BE2C (cell line): ENCODE results near the gene TOLLIP.

Experiments used
- DNase-seq: peaks from one replicate; pipeline ENCODE4 v3.0.0-alpha.2; 2020
- H3K27me3 ChIP-seq: fragments of 250-450 bp; sonication (Bioruptor Pico); 2 replicates; pipeline ENCODE4 v1.5.1; 2020; ENCODE audit warnings: mild to moderate bottlenecking
- H3K36me3 ChIP-seq: fragments of 250-450 bp; sonication (Bioruptor Pico); 2 replicates; pipeline ENCODE4 v1.5.1; 2020; ENCODE audit warnings: mild to moderate bottlenecking
- H3K4me1 ChIP-seq: fragments of 250-450 bp; sonication (Bioruptor Pico); 2 replicates; pipeline ENCODE4 v1.5.1; 2020
- H3K4me3 ChIP-seq: 2 replicates; pipeline ENCODE4 v1.5.1; 2011; ENCODE audit warnings: low read depth, low read length
- H3K9me3 ChIP-seq: fragments of 250-450 bp; sonication (Bioruptor Pico); 2 replicates; pipeline ENCODE4 v1.5.1; 2020
- TF ChIP-seq, protein P1 (sequence below): IDR thresholded peaks from 2 replicates; pipeline ENCODE4 v1.5.1; 2012; ENCODE audit warnings: mild to moderate bottlenecking, low read depth, low read length

The TOLLIP gene

DNA sequence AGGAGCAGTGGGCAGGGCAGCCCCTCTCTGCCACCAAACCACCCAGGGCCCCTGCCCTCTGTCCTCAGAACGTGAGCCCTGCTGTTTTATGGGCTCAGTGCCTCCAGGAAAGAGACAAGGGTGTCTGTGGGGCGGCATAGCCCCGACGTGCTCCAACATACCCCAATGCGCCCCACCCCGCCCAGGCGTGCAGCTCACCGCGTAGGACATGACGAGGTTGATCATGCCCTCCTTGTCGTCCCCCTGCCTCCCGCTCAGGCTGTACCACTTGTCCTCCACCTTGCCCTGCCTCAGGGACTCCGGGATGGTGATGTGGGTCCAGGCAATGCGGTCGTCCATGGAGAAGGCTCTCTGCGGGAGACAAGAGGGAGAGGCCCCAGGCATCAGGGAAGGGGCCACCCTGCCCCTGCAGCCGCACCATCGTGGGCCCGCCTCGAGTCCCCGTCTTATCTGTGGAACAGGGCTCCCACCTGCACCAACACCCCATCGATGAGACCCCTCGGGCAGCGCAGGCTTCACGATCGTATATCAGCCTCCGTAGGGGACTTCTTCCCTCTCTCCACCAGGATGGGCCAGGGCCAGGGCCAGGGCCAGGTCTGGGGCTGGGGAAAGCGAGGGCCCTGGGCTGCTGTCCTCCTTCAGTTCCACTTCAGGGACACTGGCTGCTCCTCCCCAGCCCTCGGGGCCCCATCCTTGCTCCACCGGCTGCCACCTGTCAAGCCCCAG lies 20.8 kb downstream of the TOLLIP start:
- Histone ChIP-seq H3K36me3 (no peaks in the 10 kb centered on the region), H3K4me3 (no peak overlapping the region)

DNA sequence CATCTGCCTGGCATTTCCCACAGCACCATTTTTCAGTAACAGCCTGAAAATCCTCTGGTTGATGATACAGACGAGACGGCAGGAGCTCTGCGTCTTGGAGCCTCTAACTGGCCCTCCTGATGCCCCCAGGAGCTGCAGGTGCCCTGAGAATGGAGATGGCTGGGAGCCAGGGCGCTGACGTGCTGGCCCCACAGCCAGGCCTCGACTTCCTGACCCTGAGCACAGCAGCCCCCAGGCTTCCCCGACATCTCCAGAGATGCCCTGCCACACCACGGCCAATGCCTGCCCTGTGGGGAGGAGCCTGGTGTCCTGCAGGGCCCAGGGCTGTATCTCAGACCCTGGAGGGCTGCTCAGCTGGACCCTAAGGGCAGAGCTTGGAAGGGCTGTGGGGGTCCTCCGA lies 21.5 kb downstream of the TOLLIP start:
- H3K36me3 ChIP-seq, result no peaks in the 10 kb centered on the region

More for the DNA sequence above, 20.8 kb downstream of the TOLLIP start:
- TF ChIP-seq, protein P1, sequence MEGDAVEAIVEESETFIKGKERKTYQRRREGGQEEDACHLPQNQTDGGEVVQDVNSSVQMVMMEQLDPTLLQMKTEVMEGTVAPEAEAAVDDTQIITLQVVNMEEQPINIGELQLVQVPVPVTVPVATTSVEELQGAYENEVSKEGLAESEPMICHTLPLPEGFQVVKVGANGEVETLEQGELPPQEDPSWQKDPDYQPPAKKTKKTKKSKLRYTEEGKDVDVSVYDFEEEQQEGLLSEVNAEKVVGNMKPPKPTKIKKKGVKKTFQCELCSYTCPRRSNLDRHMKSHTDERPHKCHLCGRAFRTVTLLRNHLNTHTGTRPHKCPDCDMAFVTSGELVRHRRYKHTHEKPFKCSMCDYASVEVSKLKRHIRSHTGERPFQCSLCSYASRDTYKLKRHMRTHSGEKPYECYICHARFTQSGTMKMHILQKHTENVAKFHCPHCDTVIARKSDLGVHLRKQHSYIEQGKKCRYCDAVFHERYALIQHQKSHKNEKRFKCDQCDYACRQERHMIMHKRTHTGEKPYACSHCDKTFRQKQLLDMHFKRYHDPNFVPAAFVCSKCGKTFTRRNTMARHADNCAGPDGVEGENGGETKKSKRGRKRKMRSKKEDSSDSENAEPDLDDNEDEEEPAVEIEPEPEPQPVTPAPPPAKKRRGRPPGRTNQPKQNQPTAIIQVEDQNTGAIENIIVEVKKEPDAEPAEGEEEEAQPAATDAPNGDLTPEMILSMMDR, result no peak
- no peaks in the 10 kb centered on the region for H3K9me3 ChIP-seq
- DNase-seq, result no peak
- no peaks in the 10 kb centered on the region for H3K27me3 ChIP-seq
- H3K4me1 ChIP-seq, result no peaks in the 10 kb centered on the region

DNA sequence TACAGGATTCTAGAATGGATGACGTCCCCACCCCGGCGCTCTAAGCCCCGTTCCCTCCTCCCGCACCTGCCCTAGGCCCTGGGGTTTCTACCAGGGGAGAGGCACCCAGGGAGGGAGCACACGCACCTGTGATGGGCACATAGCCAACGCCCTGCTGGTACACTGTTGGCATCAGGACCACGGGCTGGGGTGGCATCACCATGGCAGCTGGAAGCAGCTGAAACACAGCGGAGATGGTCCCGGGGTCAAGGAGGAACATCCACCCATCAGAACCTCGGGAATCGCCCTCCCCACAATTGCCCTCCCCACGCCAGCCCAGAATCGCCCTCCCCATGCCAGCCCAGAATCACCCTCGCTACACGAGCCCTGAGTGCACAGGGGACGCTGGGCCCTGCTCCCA lies 23.6 kb downstream of the TOLLIP start:
- Histone ChIP-seq H3K36me3 (no peaks in the 10 kb centered on the region), H3K27me3 (no peaks in the 10 kb centered on the region), H3K9me3 (no peaks in the 10 kb centered on the region), H3K4me1 (no peaks in the 10 kb centered on the region), H3K4me3 (no peak overlapping the region)
- DNase-seq, result no peak
- TF ChIP-seq, protein P1, result no peak

More for the DNA sequence above, 21.5 kb downstream of the TOLLIP start:
- TF ChIP-seq, protein P1, result no peak
- no peak for DNase-seq
- Histone ChIP-seq H3K27me3 (no peaks in the 10 kb centered on the region), H3K4me3 (no peak overlapping the region), H3K4me1 (no peaks in the 10 kb centered on the region), H3K9me3 (no peaks in the 10 kb centered on the region)

DNA sequence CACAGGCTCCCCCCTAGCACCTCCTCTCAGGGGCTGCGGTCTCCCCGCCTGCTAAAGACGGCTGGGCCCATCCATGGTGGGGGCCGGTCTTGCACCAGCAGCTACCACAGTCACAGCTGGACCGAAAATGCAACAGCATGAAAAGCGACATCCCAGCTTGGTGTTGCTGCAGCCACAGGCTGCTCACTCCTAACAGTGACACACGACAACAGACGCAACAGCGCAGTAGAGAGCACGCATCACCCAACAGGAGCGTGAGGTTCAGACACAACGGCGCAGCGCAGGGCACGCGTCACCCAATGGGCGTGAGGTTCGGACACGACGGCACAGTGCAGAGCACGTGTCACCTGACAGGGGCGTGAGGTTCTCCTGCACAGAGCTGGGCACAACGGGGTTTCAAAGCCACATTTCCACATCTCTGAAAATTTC lies 24.1 kb downstream of the TOLLIP start:
- H3K36me3 ChIP-seq, result no peaks in the 10 kb centered on the region
- TF ChIP-seq, protein P1, result no peak
- H3K27me3 ChIP-seq, result no peaks in the 10 kb centered on the region
- H3K4me3 ChIP-seq, result no peak overlapping the region
- no peak for DNase-seq
- no peaks in the 10 kb centered on the region for H3K9me3 ChIP-seq
- no peaks in the 10 kb centered on the region for H3K4me1 ChIP-seq

DNA sequence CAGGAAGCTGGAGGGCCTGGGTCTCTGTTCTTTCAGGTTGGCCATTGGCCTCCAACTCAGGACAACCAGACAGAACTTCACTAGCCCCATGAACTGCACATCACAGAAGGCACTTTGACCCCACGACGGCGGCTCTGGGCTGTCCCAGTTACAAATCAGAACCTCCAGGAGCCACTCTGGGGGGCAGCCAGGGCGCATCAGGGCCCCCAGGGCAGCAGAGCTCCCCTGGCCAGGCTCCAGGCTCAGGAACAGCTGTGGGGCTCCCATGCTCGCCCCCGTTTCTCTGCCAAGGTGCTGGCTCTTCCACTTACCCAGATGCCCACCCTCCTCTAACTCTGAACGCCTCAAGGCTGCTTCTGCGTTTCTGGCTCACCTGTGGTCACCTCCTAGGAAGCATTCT lies 25.5 kb downstream of the TOLLIP start:
- no peaks in the 10 kb centered on the region for H3K4me1 ChIP-seq
- TF ChIP-seq, protein P1, result no peak
- no peak for DNase-seq
- H3K27me3 ChIP-seq, result no peaks in the 10 kb centered on the region
- H3K9me3 ChIP-seq, result no peaks in the 10 kb centered on the region
- no peaks in the 10 kb centered on the region for H3K36me3 ChIP-seq
- no peak overlapping the region for H3K4me3 ChIP-seq

DNA sequence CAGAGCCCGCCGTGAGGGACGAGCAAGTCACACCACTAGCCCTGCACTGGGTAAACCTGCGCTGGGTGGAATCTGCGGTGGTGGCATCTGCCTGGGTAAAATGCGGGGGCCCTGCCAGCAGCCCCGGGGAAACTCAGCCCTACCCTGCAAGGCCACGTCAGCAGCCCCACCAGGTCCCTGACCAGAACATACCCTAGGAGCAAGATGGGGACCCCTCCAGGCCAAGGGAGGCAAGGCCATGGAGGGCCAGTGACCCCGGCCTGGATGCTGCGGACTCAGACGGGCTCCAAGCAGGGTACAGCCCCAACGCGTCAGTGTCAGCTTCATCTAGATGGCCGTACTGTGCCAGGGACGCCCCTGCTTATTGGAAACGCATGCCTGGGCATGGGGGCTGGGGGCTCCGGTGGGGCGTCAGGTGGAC lies 26.3 kb downstream of the TOLLIP start:
- Histone ChIP-seq H3K4me1 (no peaks in the 10 kb centered on the region), H3K4me3 (no peak overlapping the region), H3K9me3 (no peaks in the 10 kb centered on the region), H3K27me3 (no peaks in the 10 kb centered on the region), H3K36me3 (no peaks in the 10 kb centered on the region)
- TF ChIP-seq, protein P1, result no peak
- DNase-seq, result no peak
